HK-2 (cell line): ENCODE measurements around the gene EEFSEC.

Source experiments
- DNase-seq: peaks from one replicate; pipeline ENCODE4 v3.0.0-alpha.2; 2018; ENCODE audit not compliant: unreplicated experiment

The EEFSEC gene

GRCh38 chr3:128447561-128448013, 294.3 kb downstream of the EEFSEC start:
- peak; percentile 32 for DNase-seq

GRCh38 chr3:128448491-128448890, 295.2 kb downstream of the EEFSEC start:
- no peak for DNase-seq

GRCh38 chr3:128449111-128449638, 295.9 kb downstream of the EEFSEC start:
- no peak for DNase-seq

GRCh38 chr3:128452120-128452519, 298.8 kb downstream of the EEFSEC start:
- no peak for DNase-seq

GRCh38 chr3:128452678-128453275, 299.5 kb downstream of the EEFSEC start:
- no peak for DNase-seq

GRCh38 chr3:128453501-128454309, 300.4 kb downstream of the EEFSEC start:
- no peak for DNase-seq

GRCh38 chr3:128454310-128454618, 301.0 kb downstream of the EEFSEC start:
- no peak for DNase-seq

- DNase-seq = no peak
Measured at GRCh38 chr3:128455116-128455515, 301.8 kb downstream of the EEFSEC start.

GRCh38 chr3:128455786-128456748, 302.8 kb downstream of the EEFSEC start:
- DNase-seq = no peak

- no peak for DNase-seq
Measured at GRCh38 chr3:128456776-128457715, 303.8 kb downstream of the EEFSEC start.

- no peak for DNase-seq
Measured at GRCh38 chr3:128457937-128458336, 304.7 kb downstream of the EEFSEC start.
